Rectal smooth muscle tissue (tissue), 1 donor: ENCODE data around the gene AQP12A.
"Not testable (repeated sequence)": the region's sequence is repeated elsewhere in the genome, so short reads cannot be mapped to it uniquely, and the experiment has no call there.

ENCODE experiments used
- H3K27ac ChIP-seq: one replicate; pipeline ENCODE4 v1.7.0; 2013; ENCODE audit warnings: low read depth, low read length, inconsistent platforms
- H3K27me3 ChIP-seq: one replicate; pipeline ENCODE4 v1.7.0; 2013; ENCODE audit warnings: low read length; ENCODE audit not compliant: control insufficient read depth, insufficient read depth
- H3K36me3 ChIP-seq: one replicate; pipeline ENCODE4 v1.7.0; 2013; ENCODE audit warnings: low read length; ENCODE audit not compliant: control insufficient read depth, insufficient read depth
- H3K4me1 ChIP-seq: one replicate; pipeline ENCODE4 v1.7.0; 2013; ENCODE audit warnings: low read length; ENCODE audit not compliant: control insufficient read depth, insufficient read depth
- H3K4me3 ChIP-seq: one replicate; pipeline ENCODE4 v1.7.0; 2013; ENCODE audit warnings: low read length
- H3K9ac ChIP-seq: one replicate; pipeline ENCODE4 v1.7.0; 2013; ENCODE audit warnings: low read length

AQP12A gene, protein sequence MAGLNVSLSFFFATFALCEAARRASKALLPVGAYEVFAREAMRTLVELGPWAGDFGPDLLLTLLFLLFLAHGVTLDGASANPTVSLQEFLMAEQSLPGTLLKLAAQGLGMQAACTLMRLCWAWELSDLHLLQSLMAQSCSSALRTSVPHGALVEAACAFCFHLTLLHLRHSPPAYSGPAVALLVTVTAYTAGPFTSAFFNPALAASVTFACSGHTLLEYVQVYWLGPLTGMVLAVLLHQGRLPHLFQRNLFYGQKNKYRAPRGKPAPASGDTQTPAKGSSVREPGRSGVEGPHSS

DNA sequence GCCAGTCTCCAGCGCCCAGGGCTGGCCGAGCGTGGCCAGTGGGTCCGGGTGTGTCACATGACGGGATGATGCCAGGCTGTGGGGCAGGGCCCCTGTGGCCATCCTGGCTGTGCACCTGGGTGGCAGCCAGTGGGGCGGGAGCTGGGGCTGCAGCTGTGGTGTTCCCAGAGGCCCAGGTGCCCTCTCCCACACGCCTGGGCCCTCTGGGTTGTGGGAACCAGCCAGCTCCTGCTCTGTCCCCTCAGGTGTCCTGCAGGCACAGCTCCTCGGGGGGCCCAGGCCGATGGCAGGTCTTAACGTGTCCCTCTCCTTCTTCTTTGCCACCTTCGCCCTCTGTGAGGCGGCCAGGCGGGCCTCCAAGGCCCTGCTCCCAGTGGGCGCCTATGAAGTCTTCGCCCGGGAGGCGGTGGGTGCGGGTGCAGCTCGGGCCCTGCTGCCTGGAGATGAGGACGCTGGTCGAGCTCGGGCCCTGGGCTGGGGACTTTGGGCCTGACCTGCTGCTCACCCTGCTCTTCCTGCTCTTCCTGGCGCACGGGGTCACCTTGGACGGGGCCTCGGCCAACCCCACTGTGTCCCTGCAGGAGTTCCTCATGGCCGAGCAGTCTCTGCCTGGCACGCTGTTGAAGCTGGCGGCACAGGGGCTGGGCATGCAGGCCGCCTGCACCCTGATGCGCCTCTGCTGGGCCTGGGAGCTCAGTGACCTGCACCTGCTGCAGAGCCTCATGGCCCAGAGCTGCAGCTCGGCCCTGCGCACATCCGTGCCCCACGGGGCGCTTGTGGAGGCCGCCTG is at the start of gene AQP12A:
Gene AQP12A, plus strand, starts transcription at position 236 of the 790 bp plus-strand sequence. Its CDS starts 48 bp downstream, at position 284.
- H3K4me1 ChIP-seq, H3K36me3 ChIP-seq, H3K9ac ChIP-seq, H3K27me3 ChIP-seq, H3K4me3 ChIP-seq, H3K27ac ChIP-seq: not testable (repeated sequence)

DNA sequence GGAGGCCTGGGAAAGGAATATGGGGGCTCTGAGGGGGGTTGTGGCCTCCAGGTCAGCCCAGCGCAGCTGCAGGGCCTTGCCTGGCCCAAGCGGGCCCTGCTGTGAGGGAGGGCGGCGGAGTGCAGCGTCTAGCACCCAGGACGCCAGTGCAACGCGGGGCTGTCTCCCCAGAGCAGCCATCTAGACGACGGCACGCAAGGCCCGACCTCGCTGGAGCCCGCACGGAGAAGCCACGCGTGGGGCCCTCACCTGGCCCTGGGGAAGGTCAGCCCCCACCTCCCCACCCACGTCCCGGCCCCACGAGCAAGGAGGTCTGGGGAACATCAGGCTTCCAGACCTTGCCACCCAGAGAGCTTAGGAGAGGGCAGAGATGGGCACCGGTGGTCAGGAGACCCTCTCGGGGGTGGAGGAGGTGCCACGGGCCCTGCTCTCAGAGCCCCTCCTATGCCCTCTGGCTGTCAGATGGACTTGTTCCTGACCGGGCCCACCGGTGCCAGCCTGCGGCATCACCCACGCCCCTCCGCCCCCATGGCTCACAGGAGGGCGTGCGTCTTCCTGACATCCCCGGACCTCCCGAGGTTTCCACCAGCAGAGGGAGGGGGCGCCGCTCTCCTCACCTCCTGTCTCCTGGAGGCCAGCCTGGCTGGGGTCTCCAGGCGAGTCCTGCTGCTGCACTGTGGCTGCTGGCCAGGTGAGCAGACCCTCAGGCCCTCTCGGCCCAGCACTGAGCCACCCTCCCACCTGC is 49.4 kb upstream of the AQP12A start:
- Histone ChIP-seq H3K27ac (no peak overlapping the region), H3K36me3 (no peaks in the 10 kb centered on the region), H3K9ac (no peak overlapping the region), H3K27me3 (peaks cover 19% of the 10 kb centered on the region), H3K4me1 (no peaks in the 10 kb centered on the region), H3K4me3 (no peak overlapping the region)

DNA sequence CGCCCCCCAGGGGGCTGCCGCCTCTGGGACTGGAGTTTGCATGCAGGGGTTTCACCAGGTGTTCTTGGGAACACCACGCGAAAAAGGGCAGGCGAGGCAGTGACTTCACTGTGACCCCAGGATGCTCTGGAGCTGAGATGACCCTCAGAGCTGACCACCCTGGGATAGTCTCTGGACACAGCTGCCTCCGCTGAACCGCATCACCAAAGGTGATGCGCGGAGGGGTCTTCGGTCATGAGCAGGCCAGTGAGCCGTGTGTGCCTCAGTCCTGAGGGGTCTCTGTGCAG is 48.9 kb upstream of the AQP12A start:
- peaks cover 25% of the 10 kb centered on the region for H3K27me3 ChIP-seq

DNA sequence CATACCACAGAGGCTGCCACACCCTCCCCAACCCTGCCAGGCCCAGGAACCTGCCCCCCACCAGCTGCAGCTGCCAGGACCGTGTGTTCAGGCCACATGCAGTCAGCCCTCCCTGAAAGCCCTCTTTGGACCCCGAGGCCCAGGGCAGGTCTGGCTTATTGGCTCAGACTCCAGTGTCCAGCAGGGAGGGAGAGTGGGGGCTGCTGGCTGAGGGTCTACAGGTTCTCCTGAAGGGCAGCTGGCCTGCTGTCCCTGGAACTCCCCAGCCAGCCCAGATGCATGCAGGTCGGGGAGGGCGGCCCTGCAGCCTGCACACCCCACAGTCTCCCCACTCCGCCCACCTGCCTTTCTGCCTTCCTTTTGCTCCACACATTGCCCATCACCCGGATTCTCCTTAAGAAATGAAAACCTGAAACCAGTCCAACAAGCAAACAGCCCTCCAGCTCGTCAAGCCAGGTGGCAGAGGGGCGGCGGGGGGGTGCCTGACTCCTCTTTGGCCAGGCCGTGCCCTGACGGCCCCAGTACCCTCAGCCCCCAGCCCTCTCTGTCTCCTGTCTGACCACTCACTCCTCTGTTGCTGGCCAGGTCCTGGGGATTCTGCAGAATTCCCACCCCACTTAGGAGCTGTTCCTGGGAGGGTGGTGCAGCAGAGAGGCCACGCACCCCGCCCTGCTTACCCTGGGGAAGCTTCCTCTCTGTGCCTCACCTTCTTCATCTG is 48.4 kb upstream of the AQP12A start:
- Histone ChIP-seq H3K27me3 (peaks cover 27% of the 10 kb centered on the region), H3K4me3 (no peak overlapping the region), H3K27ac (no peak overlapping the region), H3K9ac (no peak overlapping the region), H3K4me1 (no peaks in the 10 kb centered on the region), H3K36me3 (no peaks in the 10 kb centered on the region)

More for the DNA sequence above, 48.9 kb upstream of the AQP12A start:
- Histone ChIP-seq H3K4me3 (no peak overlapping the region), H3K9ac (no peak overlapping the region), H3K36me3 (no peaks in the 10 kb centered on the region), H3K4me1 (no peaks in the 10 kb centered on the region), H3K27ac (no peak overlapping the region)

DNA sequence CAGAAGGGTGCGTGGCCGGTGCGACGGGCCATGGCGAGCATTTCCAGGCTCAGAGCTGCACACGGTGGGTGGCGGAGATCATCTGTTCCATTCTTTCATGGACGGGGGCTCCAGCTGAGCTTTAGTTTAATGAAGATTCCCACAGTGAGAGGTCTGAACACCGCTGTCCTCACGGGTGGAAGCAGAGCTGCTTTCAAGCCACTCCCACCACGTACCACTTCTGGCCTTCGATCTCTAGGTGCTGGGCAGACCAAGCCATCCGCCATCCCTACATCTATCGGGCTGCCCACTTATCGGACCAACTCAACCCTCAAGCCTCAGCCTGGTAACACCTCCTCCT is 47.9 kb upstream of the AQP12A start:
- H3K9ac ChIP-seq = no peak overlapping the region
- H3K4me3 ChIP-seq = no peak overlapping the region
- H3K27me3 ChIP-seq = peaks cover 31% of the 10 kb centered on the region
- H3K4me1 ChIP-seq = no peaks in the 10 kb centered on the region
- H3K27ac ChIP-seq = no peak overlapping the region
- H3K36me3 ChIP-seq = no peaks in the 10 kb centered on the region

DNA sequence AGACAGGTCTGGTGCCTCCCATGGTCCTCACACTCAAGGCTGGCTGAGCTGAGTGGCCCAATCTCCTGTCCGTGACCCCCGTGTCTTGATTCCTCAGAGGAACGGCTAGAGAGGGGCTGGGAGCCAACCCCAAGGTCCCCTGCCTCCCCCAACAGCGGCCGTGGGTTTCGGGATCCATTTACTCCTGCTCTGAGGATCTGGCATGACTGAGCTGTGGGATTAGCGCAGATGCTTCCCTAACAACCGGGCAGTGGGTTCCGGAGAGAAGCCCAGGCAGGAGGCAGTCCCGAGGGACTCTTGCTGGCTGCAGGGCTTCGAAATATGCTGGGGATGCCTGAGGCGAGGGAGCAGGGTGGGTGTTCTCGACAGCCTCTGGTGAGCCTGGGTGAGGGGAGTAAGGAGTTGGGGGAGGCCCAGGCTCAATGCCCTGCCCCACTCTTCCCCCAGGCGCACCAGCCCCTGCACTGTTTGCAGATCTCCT is 47.5 kb upstream of the AQP12A start:
- H3K27me3 ChIP-seq = peaks cover 31% of the 10 kb centered on the region
- no peak overlapping the region for H3K4me3 ChIP-seq
- H3K9ac ChIP-seq = no peak overlapping the region
- no peaks in the 10 kb centered on the region for H3K36me3 ChIP-seq
- no peaks in the 10 kb centered on the region for H3K4me1 ChIP-seq
- no peak overlapping the region for H3K27ac ChIP-seq

DNA sequence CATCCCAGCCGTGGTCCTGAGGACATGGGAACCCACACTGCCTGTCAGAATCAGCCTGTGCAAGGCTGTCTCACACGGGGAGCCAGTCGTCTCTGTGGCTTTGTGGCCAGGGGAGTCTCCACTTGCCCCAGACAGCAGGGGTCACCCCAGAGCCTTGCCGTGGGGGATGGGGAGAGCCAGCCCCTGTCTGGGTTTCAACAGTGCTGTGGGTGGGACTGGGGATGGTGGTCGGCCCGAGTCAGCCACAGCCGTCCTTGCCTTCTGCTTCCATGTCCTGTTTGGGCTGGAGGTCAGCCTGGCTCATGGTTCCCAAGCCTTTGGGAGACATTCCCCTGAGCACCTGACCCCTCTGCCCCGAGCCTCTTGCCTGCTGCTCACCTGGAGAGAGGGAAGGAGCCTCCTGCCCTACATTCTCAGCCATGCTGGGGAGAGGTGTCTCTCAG is 46.8 kb upstream of the AQP12A start:
- Histone ChIP-seq H3K27ac (no peak overlapping the region), H3K27me3 (peaks cover 29% of the 10 kb centered on the region), H3K9ac (no peak overlapping the region), H3K4me3 (no peak overlapping the region), H3K4me1 (no peaks in the 10 kb centered on the region), H3K36me3 (no peaks in the 10 kb centered on the region)

DNA sequence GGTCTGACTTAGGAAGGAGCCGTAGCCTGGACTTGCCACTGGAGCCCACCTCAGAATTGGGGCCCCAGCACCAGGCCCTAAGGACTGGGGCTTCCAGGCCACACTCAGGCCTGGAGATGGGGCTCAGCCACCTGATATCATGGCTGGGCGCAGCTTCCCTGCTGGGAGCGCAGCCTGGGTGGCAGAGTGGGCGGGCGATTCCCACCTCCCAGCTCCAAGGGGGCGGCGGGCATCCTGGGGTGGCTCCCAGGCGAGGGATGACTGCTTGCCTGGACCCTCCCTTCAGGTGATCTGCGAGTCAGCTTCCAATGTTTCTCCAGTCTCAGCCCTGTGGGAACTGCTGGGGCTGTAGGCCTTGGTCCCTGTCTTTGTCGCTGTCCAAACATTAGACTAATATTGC is 46.3 kb upstream of the AQP12A start:
- Histone ChIP-seq H3K27me3 (peaks cover 29% of the 10 kb centered on the region), H3K4me3 (no peak overlapping the region), H3K4me1 (no peaks in the 10 kb centered on the region), H3K27ac (no peak overlapping the region), H3K9ac (no peak overlapping the region), H3K36me3 (no peaks in the 10 kb centered on the region)

DNA sequence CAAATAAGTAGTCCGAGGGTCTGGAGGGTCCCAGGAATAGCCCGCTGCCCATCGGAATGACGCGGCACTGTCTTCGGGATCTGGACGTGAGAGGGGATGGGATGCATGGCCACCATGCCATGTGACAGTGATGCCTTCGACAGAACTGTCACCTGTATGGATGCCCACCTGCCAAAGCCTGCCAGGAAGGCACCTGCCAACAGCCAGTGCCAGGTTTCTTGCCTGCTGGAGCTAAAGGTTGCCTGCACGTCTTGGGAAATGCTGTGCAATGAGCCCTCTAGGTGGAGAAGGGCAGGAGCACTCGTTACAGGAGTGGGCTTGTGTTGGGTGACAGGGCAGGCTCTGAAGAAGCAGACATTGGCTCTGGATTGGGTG is 45.9 kb upstream of the AQP12A start:
- no peak overlapping the region for H3K4me3 ChIP-seq
- H3K27me3 ChIP-seq = peaks cover 32% of the 10 kb centered on the region
- no peaks in the 10 kb centered on the region for H3K36me3 ChIP-seq
- H3K9ac ChIP-seq = no peak overlapping the region
- no peak overlapping the region for H3K27ac ChIP-seq
- H3K4me1 ChIP-seq = no peaks in the 10 kb centered on the region

DNA sequence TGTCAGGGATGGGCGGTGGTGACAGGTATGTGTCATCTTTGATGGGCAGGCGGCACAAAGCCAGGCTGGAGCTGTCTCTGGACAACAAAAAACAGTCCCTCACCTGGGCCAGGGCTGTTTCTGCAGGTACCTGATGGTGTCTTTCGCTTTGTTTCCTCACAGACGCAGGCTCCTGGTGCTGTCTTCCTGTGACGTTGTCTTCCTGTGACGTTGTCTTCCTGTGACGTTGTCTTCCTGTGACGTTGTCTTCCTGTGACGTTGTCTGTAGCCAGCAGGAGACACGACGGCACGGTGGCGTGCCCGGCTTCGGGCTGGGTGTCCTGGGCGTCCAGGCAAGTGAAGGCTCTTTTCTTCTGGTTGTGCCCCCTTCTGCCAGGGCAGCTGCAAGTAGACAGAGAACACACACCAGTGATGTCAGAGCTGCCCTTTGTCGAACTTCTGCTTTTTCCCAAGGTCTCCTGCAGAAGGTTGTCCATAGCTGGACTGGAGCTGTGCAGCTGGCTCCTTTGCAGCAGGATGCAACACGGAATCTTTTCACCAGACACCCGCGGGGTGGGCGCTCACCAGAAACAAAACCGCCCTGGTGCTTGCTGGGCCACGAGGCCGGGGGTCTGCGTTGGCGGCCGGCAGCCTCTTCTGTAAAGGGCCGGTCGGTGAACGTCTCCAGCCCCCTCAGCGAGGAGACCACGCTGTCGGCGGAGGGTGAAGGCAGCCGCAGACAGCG is 45.3 kb upstream of the AQP12A start:
- peaks cover 32% of the 10 kb centered on the region for H3K27me3 ChIP-seq
- no peaks in the 10 kb centered on the region for H3K36me3 ChIP-seq
- no peak overlapping the region for H3K27ac ChIP-seq
- no peaks in the 10 kb centered on the region for H3K4me1 ChIP-seq
- H3K4me3 ChIP-seq = no peak overlapping the region
- H3K9ac ChIP-seq = no peak overlapping the region

DNA sequence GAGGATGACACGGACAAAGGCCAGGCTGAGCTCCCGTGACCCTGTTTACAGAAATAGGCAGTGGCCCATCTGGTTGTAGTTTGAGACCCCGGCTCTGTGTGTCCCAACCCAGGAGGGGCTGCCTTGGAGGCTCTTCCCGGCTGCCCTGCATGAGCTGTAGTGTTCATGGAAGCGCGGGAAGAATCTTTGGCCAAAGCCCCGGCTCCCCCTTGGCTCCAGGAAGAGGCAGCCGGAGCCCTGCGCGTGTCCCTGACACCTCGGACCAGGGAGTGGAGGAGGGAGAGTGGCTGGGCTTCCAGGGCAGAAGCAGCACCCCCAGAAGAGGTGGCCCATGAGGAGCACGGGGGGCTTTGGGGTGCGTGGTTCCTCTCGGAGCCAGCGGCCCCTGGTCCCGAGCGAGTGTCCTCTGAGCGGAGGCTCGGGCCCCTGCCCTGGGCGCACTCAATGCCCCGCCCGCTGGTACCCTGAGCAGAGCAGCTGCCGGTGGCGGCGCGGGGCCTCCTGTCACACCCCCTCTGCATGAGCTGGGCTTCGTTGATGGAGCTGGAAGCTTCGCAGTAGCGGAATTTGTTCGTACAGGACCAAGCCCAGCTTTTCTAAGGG is 44.7 kb upstream of the AQP12A start:
- Histone ChIP-seq H3K36me3 (no peaks in the 10 kb centered on the region), H3K4me1 (no peaks in the 10 kb centered on the region), H3K27me3 (peaks cover 32% of the 10 kb centered on the region), H3K27ac (no peak overlapping the region), H3K9ac (no peak overlapping the region), H3K4me3 (no peak overlapping the region)
